ENCODE measurements around the gene WFDC11. TPM values are rescaled to one million over a fixed set of nuclear protein-coding genes. Genes with fewer than 3 reads are reported as not detected.

The WFDC11 gene
- total and polyA plus RNA-seq, 2 of the 4 experiments (the other 2 are of a cell fraction) = not detected

DNA sequence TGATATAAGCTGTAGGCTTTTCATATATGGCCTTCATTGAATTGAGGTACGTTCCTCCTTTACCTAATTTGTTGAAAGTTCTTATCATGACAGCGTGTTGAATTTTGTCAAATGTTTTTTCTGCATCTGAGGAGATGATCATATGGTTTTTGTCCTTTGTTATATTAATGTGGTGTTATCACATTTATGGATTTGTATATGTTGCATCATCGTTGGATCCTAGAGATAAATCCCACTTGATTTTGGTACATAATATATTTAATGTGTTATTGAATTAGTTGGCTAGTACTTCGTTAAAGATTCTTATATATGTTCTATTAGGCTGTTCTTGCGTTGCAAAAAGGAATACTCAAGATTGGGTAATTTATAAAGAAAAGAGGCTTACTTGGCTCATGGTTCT is 30.4 kb downstream of the WFDC11 start:
- Histone ChIP-seq H3K18ac (ENCODE audit: low read depth, low read length) (no peak overlapping the region), H3K4me2 (ENCODE audit: low read depth, low read length) (no peak overlapping the region), H3K79me1 (ENCODE audit: low read depth in 1 of 2, low read length in 2 of 2) (no peaks in the 10 kb centered on the region), H3K36me3 (ENCODE audit: control insufficient read depth, insufficient read depth, low read length) (no peaks in the 10 kb centered on the region), H3K23ac (ENCODE audit: low read depth, low read length) (no peak overlapping the region), H3K56ac (ENCODE audit: extremely low read depth, insufficient read depth, low read length) (no peak overlapping the region), H2BK20ac (ENCODE audit: low read depth, low read length) (no peak overlapping the region), H3K27ac (ENCODE audit: insufficient read depth, low read length) (no peak overlapping the region), H3K14ac (replicated peaks; ENCODE audit: low read depth, low read length) (no peak overlapping the region), H3K27me3 (ENCODE audit: control insufficient read depth, insufficient read depth, low read length) (no peaks in the 10 kb centered on the region), H3K9ac (ENCODE audit: low read depth, low read length) (no peak overlapping the region), H3K4me1 (ENCODE audit: control insufficient read depth, insufficient read depth, low read length) (no peaks in the 10 kb centered on the region), H2AFZ (replicated peaks; ENCODE audit: low read length, poor library complexity) (no peak overlapping the region), H2AK9ac (replicated peaks; ENCODE audit: low read depth, low read length, poor library complexity) (no peak overlapping the region), H3K9me1 (ENCODE audit: insufficient read depth, low read length) (no peaks in the 10 kb centered on the region), H2BK15ac (ENCODE audit: low read depth, low read length) (no peak overlapping the region), H2BK120ac (ENCODE audit: low read depth, low read length) (no peak overlapping the region), H2BK5ac (ENCODE audit: low read depth, low read length, poor library complexity, severe bottlenecking) (no peak overlapping the region), H3K4me3 (ENCODE audit: insufficient read depth, low read depth, low read length) (no peak overlapping the region), H4K8ac (ENCODE audit: low read depth in 2 of 2, low read length in 2 of 2) (no peak overlapping the region), H4K20me1 (ENCODE audit: insufficient read depth, low read length) (no peaks in the 10 kb centered on the region), H4K5ac (ENCODE audit: low read depth, low read length) (no peak overlapping the region), H2AK5ac (ENCODE audit: low read depth, low read length) (no peak overlapping the region), H3K4ac (ENCODE audit: low read depth, low read length) (no peak overlapping the region), H4K91ac (ENCODE audit: insufficient read depth, low read depth, low read length) (no peak overlapping the region), H3K9me3 (ENCODE audit: control insufficient read depth, insufficient read depth, low read length) (no peaks in the 10 kb centered on the region)
- DNase-seq = no peak
- intact Hi-C loops (cut with micrococcal nuclease) (no loop called here), in situ Hi-C loops (cut with MboI; ENCODE audit: low sequenced_read_pairs) (no loop called here), dilution Hi-C loops (cut with HindIII; ENCODE audit: low sequenced_read_pairs, unreplicated experiment) (no loop called here)
- no peak for ATAC-seq (ENCODE audit: low read depth)
- TF ChIP-seq RAD21 (IDR thresholded peaks at IDR 0.05; ENCODE audit: low read length) (no peak), CEBPB (IDR thresholded peaks at IDR 0.05; ENCODE audit: low read depth, low read length) (peak; percentile 46; the same call in 1 of the 2 replicates)
- no TSS peak for BruUV-seq (replicated peaks)
- whole genome bisulfite sequencing, 2 experiments (ENCODE audit: extremely low coverage in 2 of 2, insufficient read length in 1 of 2) = 35% methylated on average over 2 of the region's 5 CpGs; no CpG with 5 or more reads in 1 of the 2 experiments
- POLR2A ChIA-PET (ENCODE audit: unreplicated experiment) = no interaction called here
- CTCF ChIA-PET = interaction anchor here (1.2 kb wide), 1 partner anchor 10 kb away, joined by 3 read pairs; the partner anchor contains the start of gene WFDC10A
